Renal cortex interstitium (tissue), 11 donors: ENCODE results near the gene ABHD17C. TPM values are rescaled to one million over a fixed set of nuclear protein-coding genes. Genes with fewer than 3 reads are reported as not detected.

Experiments used
- DNase-seq, 11 donors: peaks; one replicate each; pipeline ENCODE4 v3.0.0-alpha.2; 2013; ENCODE audit warnings: low read depth in 9 of 11, low spot score in 4 of 11; ENCODE audit errors: extremely low read depth in 1 of 11
- polyA plus RNA-seq, 3 donors: library from polyadenylated mRNA; unstranded; fragments of 120-200 nt; gene quantifications; one replicate each; pipeline ENCODE4 v1.2.1, GENCODE V29; 2013; ENCODE audit not compliant: insufficient read length in 3 of 3

ABHD17C gene
- polyA plus RNA-seq, 3 donors: 29.8 to 36.7 (median 31.7) TPM

DNA sequence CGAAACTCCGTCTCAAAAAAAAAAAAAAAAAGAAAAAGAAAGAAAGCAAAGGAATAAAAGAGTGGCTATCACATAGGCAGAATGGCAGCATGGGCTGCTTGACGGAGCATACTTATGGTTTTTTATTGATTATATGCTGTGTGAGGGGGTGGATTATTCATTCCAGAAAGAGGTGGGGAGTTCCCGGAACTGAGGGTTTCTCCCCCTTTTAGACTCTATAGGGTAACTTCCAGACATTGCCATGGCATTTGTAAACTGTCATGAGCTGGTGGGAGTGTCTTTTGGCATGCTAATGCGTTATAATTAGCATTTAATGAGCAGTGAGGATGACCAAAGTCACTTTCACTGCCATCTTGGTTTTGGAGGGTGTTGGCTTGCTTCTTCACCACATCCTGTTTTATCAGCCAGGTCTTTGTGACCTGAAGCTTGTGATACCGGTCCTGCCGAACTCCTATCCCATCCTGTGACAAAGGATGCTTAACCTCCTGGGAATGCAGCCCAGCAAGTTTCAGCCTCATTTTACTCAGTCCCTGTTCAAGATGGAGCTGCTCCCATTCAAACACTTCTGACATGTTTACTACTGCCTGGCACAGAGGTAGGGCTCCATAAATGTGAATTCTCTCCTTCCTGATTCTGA is 15.8 kb upstream of the ABHD17C start:
- DNase-seq: no peak

DNA sequence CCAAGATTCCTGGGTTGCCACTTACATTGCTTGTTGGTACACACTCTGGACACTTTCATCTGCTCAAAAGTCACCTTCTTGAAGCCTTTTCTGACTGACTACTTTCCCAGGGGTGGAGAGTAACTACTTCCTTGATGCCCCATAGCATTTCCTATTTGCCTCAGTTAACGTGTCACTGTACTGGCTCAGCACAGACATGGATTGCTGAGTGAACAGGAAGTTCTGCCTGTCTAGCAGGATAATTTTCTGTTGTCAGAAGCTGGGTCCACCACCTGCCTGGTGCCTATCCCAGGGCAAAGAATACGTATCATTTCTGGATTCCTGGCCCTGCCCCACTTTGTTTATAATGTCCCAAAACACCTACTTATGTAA is 15.3 kb upstream of the ABHD17C start:
- DNase-seq: no peak

DNA sequence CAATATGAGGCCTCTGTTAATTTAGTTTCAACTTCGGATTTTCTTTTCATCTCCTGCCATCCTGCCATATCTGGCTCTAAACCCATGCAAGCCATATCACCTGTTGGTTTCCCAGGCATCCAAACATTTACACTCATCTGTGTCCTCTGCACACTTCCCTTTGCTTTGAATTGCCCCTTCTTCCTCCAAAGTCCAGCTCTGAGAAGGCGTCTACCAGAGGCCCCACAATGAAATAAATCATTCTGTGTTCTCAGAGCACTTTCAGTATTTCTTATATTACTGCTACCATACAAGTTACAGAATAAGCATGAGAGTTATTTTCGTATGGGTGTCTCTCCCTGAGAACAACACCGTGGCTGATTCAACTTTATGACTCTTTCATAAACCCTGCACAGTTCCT is 12.9 kb upstream of the ABHD17C start:
- no peak for DNase-seq

DNA sequence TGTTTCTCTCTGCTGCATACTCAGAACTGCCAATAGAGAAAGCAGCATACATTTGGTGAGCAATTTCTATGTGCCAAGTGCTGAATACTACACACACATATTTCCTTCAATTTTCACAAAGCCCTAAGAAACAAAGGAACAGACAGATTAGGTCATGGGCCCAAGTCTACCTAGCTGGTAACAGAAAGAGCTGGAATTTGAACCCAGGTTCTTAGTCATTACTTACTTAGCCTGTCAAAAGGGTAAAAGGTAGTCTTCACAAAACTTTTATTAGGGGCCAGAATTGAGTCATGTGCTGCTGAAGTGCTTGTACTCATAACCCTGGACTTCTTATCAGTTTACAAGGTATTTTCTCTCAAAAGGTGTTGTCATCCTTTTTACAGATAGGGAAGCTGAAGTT is 10.4 kb upstream of the ABHD17C start:
- no peak for DNase-seq

DNA sequence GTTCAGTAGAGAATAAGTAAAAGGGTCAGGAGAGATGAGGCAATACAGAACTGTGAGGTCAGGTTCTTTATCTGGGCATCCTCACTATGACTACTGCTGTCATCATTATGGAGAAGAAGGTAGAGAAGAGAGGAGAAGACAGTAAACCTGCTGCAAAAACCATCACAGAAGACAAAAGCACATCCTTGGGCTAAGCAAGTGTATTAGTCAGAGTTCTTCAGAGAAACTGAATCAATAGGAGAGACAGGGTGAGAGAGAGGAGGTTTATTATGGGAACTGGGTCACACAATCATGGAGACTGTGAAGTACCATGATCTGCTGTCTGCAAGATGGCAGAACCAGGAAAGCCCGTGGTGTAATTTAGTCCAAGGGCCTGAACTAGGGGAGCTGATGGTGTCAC is 9.5 kb upstream of the ABHD17C start:
- no peak for DNase-seq

DNA sequence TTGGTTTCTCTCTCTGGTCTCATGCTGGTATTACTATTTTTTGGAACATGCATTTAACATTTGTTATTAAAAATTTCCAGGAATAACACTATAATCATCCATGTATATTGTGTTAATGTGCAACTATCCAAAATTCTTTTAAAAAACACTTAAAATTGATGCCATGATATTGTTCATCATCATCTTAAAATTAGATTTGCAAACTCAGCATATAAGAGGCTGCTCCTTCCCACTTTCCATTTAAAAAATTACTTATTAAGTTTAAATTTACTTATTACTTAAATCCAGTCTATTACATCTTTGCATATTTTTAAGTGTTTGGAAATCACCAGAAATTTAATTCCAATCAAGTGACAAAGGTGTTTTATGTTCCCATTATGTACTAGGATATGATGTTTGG is 5.8 kb upstream of the ABHD17C start:
- DNase-seq: no peak

DNA sequence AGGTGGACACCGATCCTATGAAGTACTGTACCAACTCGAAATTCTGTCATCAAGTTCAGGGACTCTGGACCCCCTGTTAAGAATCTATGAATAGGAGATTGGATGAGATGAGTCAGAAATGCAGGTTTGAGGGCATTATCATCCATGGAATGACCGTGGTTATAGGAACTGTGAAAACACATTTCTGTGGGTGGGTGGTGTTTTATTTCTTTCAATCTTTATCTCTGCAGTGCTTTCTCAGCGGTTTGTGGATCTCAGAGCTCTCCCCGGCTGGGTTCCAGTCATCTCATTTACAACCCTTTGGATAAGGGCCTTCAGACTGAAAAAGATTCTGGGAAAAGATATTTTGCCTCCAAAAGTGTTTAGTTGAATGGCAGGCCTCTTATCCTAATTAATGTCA is 5.4 kb upstream of the ABHD17C start:
- DNase-seq: no peak

DNA sequence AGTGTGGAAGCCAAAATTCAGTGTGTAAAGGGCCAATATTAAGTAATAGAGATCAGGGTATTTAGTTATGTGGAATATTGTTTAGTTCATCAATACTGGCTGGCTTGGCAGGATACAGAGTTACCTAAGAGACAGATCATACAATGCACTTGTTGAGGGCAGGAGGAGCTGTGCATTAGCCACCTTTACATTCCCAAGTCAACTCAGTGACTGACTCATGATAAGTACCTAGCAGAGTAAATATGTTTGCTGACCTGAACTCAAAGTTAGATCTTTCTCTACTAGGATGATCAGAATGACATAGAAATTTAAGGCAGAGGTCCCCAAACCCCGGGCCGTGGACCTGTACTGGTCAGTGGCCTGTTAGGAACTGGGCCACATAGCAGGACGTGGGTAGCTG is 3.5 kb upstream of the ABHD17C start:
- DNase-seq: no peak

DNA sequence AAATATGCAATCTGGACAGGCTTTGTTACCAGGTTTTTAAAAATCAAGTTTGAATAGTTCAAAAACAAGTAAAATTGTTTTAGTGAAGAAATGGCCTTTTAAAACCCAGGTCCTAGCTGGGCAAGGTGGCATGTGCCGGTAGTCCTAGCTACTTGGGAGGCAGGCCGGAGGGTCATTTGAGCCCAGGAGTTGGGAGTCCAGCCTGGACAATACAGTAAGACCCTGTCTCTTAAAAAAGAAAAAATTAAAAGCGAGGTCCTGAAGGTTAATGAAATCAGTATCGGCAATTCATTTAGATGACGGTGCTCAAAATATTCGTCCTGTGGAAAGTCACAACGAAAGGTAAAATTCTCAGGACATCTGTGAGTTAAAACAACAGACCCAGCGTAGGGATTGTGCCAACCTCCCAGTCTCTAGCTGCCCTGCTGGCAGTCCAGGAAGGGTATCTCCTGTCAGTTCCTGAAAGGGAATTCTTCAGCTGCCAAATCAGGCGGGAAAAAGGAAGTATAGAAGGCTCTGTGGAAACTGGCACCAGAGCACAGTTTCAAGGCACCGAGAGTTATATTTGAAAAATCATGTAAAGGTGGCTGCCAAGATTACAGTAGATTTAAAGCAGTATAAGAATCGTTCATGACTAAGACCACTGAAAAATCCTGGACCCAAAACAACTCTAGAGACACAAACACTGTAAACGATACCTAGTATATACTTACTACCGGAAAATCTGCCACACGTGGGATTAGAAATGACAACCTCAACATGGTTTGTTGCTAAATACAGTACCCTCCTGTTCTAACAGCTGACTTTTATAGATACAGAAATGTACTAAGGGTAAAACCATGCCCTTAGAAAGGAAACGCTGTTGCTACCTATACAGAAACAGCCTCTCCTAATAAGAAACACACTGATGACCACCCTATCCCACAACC is 1.2 kb upstream of the ABHD17C start:
- DNase-seq: no peak

DNA sequence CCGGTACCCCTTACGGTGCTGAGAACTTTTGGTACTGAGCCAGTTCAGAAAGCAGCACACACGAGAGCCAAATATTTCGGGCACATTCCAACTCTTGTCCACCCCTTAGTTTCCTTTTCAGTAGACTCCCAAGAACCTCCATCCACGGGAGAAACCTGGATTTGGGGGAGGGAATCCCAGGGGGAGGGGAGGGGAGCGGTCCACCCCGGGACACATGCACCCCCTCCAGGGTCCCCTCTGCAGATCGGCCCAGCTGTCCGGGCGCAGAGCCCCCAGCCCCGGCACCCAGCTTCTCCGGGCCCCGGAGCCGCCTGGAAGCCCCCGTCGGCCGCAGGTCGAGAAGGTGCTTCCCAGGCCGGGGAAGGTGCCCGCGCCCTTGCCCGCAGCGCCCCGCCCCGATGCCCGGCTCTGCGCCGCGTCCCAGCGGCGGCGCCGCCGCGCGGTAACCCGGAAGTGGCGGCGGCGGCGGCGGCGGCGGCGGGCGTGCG is 455 bp upstream of the ABHD17C start:
- peak in 2 of 11 donors; percentile 22 to 26 for DNase-seq

DNA sequence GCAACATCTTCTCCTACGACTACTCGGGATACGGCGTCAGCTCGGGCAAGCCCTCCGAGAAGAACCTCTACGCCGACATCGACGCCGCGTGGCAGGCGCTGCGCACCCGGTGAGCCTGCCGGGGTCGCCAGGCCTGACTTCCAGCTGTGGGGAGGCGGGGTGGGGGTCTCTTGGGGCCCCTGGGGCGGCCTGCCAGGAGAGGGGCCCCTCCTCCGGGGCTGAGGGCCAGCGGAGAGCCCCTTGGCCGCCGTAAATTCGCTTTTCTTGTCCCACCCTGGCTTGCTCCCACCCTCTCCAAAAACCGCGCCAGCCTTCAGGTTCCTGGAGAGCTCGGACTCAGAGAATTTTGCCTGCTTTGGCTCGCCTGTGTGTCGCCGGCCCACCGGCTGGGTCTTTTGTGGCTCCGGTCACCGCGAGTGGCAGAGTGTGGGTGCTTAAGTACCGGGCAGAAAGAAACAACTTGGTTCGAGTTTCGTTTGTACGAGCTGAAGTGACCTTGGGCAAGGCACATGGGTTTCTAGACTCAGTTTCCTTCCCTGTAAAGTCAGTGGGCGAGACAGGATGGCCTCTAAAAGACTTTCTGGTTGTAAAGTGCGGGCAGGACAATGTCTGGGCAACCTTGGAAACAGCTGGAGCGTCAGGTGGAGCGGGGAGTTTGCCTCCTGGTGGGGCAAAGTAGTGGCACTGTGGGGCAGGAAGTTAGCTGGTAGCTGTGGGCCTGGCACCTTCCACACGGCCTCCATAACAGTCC is 976 bp downstream of the ABHD17C start:
- peak in 2 of 11 donors; percentile 5 to 22 for DNase-seq

DNA sequence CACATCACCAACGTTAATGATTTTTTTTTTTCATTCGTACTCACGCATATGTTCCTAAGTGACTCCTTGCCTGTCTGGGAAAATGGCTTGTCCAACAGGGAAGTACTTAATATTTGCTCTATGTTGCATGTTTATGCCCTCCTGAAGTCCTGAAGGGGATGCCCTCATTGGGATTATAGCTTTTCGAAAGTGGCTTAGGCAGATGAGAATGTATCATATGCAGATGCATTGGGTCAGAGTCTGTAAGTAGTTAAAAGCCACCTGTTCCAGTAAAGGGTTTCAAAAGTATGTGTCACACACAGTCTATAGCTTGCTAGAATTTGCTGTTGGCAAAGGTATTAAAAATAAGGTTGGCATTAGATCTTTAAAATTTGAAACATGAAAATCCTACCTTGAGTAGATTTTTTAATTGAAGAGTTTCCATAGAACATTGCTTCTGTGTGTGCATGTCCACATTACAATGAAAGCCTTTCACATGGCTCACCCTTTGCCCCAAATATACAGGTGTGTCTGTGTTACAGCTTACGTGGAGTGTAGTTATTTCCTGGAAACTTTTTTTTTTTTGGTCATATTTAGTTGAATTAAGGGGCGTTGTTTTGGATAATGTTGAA is 2.1 kb downstream of the ABHD17C start:
- DNase-seq: no peak

DNA sequence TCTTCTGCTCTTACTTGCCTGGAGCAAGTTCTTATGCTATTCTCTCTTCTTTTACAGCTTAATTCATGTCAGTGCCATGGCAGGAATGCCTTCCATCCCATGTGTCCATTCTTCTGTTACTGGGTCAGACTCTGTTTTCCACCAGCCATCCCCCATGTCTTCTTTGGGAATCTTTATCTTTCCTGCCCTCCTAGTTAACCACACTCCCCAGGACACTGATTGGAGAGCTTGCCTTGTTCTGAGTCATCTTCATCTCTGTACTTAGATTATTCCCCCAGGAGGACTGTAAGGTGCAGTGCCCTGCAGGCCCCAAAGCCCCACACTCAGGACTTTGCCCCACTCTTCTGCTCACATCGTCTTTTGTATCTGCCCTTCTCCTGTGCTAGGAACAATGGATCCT is 3.6 kb downstream of the ABHD17C start:
- DNase-seq: no peak

DNA sequence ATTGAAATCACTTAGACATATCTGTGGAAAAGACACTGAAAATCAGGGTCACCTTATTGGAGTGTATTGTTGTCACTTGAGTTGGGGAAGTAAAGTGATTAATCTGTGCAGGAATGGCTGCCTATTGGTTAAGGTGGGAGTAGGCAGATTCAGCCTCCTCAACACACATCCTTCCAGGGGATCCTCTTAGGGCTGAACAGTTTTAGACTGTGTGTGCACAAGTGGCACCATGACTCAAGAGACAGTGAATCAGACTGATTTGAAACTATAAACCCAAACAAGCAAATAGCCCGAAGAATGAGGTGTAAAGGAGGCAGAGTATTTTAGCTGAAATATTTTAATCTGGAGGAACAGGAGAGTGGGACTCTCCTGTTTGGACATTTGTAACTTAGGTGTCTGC is 4.9 kb downstream of the ABHD17C start:
- no peak for DNase-seq

DNA sequence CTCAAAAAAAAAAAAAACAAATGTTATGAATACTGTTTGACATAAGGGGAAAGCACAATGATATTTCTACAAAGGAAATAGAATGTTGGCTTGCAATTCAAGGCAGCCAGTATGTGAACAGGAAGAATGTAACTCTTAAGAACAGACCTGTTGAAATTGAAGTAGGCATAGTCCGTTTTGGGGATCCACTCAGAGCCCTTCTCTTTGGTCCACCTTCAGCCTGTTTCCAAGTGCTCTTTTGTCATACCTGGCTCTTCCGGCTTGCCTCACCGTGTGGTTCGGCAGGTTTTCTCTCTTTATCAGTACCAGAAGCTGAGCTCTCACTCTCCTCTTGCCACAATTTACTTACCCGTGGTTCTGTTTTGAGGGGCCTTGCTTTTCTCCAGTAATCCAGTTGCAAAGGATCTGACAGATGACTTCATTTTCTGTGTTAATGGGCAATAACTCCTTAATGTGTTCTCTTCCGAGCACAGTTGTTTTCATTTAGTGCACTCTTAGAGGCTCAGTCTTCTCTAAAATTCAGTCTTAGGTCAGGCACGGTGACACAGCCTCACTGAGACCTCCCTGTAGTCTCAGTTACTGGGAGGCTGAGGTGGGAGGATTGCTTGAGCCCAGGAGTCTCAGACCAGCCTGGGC is 6.7 kb downstream of the ABHD17C start:
- no peak for DNase-seq

DNA sequence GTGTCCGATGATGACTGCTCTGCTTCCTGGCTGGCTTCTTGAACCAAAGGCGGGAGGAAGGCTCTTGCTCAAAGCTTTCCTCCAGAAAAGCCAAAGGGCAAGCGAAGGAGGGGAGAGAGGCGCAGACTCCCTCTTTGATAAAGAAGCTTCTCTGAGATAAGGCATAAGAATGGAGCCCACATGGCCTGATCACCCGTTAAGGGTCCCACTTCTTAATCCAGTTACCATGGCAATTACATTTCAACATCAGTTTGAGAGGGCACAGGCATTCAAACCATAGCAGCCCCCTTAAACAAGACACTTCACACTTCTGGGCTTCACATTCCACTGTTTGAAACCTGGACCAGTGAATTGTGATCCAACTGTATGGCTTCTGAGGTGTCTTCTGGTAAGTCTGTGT is 8.0 kb downstream of the ABHD17C start:
- no peak for DNase-seq

DNA sequence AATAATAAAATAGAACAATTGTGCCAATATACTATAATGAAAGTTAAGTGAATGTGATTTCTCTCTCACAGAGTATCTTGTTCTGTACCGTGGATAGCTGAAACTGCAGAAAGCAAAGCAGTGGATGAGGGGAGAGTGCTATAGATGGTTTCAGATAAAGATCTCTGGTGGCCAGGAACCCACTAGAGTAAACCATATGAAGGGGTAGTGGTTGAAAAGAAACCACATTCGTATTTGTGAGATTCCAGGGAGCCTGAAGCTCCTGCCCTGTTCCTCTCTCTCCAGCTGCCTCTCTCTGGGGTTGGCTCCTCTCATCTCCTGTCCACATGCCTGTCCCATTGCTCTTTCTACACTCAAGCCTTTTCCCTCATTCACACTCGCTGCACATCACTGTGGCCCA is 8.9 kb downstream of the ABHD17C start:
- no peak for DNase-seq

DNA sequence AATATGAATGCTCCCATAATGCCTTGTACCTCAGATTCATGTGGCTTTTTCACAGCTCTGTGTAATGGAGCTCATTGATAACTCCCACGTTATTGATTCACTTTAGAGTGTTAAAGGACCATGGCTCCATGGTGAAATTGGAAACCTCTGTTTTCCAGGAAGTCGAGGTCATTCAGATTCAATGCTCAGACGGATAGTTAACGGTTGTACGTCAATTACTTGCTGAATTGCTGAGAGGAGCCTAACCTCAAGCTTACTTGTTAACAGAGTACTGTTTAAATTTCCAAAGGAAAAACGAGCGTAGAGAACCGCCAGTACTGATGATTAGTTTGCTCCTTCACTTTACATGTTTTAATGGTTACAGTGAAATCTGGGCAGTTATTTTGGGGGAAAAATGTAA is 11.1 kb downstream of the ABHD17C start:
- DNase-seq: no peak

DNA sequence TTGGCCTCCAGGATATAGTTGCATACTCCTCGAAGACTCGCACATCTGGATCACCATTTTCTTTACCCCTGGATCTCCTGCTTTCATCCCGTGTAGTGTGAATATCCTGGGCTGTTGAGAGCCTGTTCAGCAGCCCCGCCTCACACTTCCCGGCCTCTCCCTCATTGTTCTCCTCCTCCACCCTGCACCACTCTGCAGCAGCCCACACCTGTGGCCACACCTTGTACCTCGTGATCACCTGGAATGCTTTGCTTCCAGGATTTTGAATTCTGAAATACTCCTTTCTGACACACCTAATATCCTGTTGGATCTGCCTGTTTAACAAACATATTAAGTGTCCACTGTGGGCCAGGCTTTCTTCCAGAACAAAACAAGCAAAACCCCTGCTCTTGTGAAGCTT is 14.4 kb downstream of the ABHD17C start:
- peak in 1 of 11 donors; percentile 18 for DNase-seq
